Measurements from ENCODE around the gene PTGR2.
A peak's percentile ranks its signal among the peaks of the same experiment; 100 is the strongest.

Gene PTGR2

GRCh38 chr14:73851567-73852382, at the start of gene PTGR2:
TSS of gene PTGR2 (plus strand) at chr14:73851831. CDS start at chr14:73858863, 7,032 bp downstream.
- Histone ChIP-seq H3K27me3 (replicated peaks; ENCODE audit: insufficient read depth, low read length) (no peaks in the 10 kb centered on the region), H3K9me2 (replicated peaks; ENCODE audit: insufficient read depth, low read length) (no peaks in the 10 kb centered on the region), H3K9me3 (replicated peaks; ENCODE audit: insufficient read depth, low read length) (no peaks in the 10 kb centered on the region), H3K4me2 (ENCODE audit: low read depth, low read length) (peak within 1 kb of the TSS; percentile 69), H3K27ac (ENCODE audit: low read length) (peak within 1 kb of the TSS; percentile 37; the same call in 1 of the 2 replicates), H3K79me2 (ENCODE audit: low read length) (no peaks in the 10 kb centered on the region), H3K9ac (ENCODE audit: low read length) (peak within 1 kb of the TSS; percentile 52), H3K4me1 (ENCODE audit: low read length) (no peaks in the 10 kb centered on the region), H4K20me1 (ENCODE audit: insufficient read depth, low read length) (no peaks in the 10 kb centered on the region), H3K4me3 (ENCODE audit: low read length) (peak within 1 kb of the TSS; percentile 66), H3K36me3 (replicated peaks; ENCODE audit: insufficient read depth, low read length) (no peaks in the 10 kb centered on the region), H3F3A (ENCODE audit: insufficient read depth, low read length) (no peaks in the 10 kb centered on the region), H2AFZ (ENCODE audit: low read length) (peak within 1 kb of the TSS; percentile 87)
- peak; percentile 59 for DNase-seq
- TF ChIP-seq EZH2 (optimal IDR thresholded peaks at IDR 0.05; ENCODE audit: low read depth, low read length) (no peak), EZH2phosphoT487 (IDR thresholded peaks at IDR 0.05; ENCODE audit: low read length) (no peak), CTCF (IDR thresholded peaks at IDR 0.05; ENCODE audit: low read length) (no peak)

DNA sequence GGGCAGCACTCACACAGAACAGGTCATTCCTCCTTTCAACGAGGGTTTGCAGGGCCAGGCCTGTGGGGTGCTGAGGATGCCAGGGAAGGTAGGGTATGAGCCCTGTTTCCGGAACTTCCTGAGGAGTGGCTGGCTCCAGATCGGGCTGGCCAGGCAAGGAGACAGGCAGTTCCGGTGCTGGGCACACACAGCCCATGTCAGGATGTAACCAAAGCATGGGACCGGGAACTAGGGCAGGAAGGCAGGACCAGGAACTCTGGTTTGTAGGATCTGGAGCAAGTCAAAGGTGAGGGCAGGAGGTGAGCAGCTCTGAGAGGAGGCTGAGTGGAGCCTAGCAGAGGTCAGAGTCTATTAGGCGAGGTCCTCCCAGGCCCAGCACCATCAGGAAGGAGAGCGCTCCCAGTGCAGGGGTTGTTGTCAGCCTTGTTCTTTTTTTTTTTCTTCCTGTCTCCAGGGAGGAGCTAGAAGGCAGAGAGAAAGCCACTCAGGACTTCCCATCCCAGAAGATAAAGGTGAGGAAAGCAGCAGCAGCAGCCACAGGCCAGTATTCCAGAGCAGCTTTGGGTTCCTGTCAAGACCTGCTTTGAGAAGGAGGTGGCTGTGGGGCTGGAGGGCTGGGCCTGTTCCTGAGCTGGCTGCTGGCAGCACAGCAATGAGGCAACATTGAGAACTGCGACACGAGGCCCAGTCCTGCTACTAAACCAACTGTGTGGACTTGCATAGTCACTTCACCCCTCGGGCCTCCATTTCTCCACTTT, 49.0 kb upstream of the PTGR2 start:
- DNase-seq: no peak

GRCh38 chr14:73804636-73805035, 47.0 kb upstream of the PTGR2 start:
- Histone ChIP-seq H3K9ac (ENCODE audit: low read length) (no peak overlapping the region), H3K9me3 (replicated peaks; ENCODE audit: insufficient read depth, low read length) (no peaks in the 10 kb centered on the region)
- TF ChIP-seq CTCF (IDR thresholded peaks at IDR 0.05; ENCODE audit: low read length) (no peak), EZH2phosphoT487 (IDR thresholded peaks at IDR 0.05; ENCODE audit: low read length) (no peak), EZH2 (optimal IDR thresholded peaks at IDR 0.05; ENCODE audit: low read depth, low read length) (no peak)

More for the DNA sequence above, 49.0 kb upstream of the PTGR2 start:
- Histone ChIP-seq H3K9ac (ENCODE audit: low read length) (no peak overlapping the region), H4K20me1 (ENCODE audit: insufficient read depth, low read length) (no peaks in the 10 kb centered on the region), H3F3A (ENCODE audit: insufficient read depth, low read length) (no peaks in the 10 kb centered on the region), H3K4me1 (ENCODE audit: low read length) (peaks cover 7% of the 10 kb centered on the region; the same call in 1 of the 2 replicates), H3K79me2 (ENCODE audit: low read length) (no peaks in the 10 kb centered on the region), H3K36me3 (replicated peaks; ENCODE audit: insufficient read depth, low read length) (no peaks in the 10 kb centered on the region), H3K4me3 (ENCODE audit: low read length) (no peak overlapping the region), H2AFZ (ENCODE audit: low read length) (no peak overlapping the region), H3K4me2 (ENCODE audit: low read depth, low read length) (no peak overlapping the region), H3K27ac (ENCODE audit: low read length) (no peak overlapping the region), H3K9me3 (replicated peaks; ENCODE audit: insufficient read depth, low read length) (no peaks in the 10 kb centered on the region), H3K9me2 (replicated peaks; ENCODE audit: insufficient read depth, low read length) (no peaks in the 10 kb centered on the region), H3K27me3 (replicated peaks; ENCODE audit: insufficient read depth, low read length) (no peaks in the 10 kb centered on the region)
- TF ChIP-seq CTCF (IDR thresholded peaks at IDR 0.05; ENCODE audit: low read length) (no peak), EZH2 (optimal IDR thresholded peaks at IDR 0.05; ENCODE audit: low read depth, low read length) (no peak), EZH2phosphoT487 (IDR thresholded peaks at IDR 0.05; ENCODE audit: low read length) (no peak)

More at GRCh38 chr14:73804636-73805035, 47.0 kb upstream of the PTGR2 start:
- Histone ChIP-seq H3K4me2 (ENCODE audit: low read depth, low read length) (no peak overlapping the region), H3K9me2 (replicated peaks; ENCODE audit: insufficient read depth, low read length) (no peaks in the 10 kb centered on the region), H3K27me3 (replicated peaks; ENCODE audit: insufficient read depth, low read length) (no peaks in the 10 kb centered on the region), H2AFZ (ENCODE audit: low read length) (no peak overlapping the region), H3F3A (ENCODE audit: insufficient read depth, low read length) (no peaks in the 10 kb centered on the region), H3K4me1 (ENCODE audit: low read length) (no peaks in the 10 kb centered on the region), H4K20me1 (ENCODE audit: insufficient read depth, low read length) (no peaks in the 10 kb centered on the region), H3K27ac (ENCODE audit: low read length) (no peak overlapping the region), H3K79me2 (ENCODE audit: low read length) (no peaks in the 10 kb centered on the region), H3K36me3 (replicated peaks; ENCODE audit: insufficient read depth, low read length) (no peaks in the 10 kb centered on the region), H3K4me3 (ENCODE audit: low read length) (no peak overlapping the region)
- DNase-seq: no peak
